ENCODE data around the gene SRGAP3. TPM values are rescaled to one million over a fixed set of nuclear protein-coding genes. Genes with fewer than 3 reads are reported as not detected.

The SRGAP3 gene
- total RNA-seq, 4 donors from 2014 or later = 13.1 to 84.9 (median 27.4) TPM

- peaks cover 3% of the 10 kb centered on the region for H3K4me1 ChIP-seq
- 73% methylated on average over 1 of the region's 1 CpG for WGBS
- H3K4me3 ChIP-seq = no peak overlapping the region
- no peaks in the 10 kb centered on the region for H3K27me3 ChIP-seq
- H3K9me3 ChIP-seq = no peaks in the 10 kb centered on the region
- TF ChIP-seq POLR2AphosphoS5 (IDR thresholded peaks at IDR 0.05) = no peak
- no peak for TF ChIP-seq CTCF (IDR thresholded peaks at IDR 0.05)
- no peak for TF ChIP-seq EP300 (IDR thresholded peaks at IDR 0.05)
- no peak for TF ChIP-seq POLR2A (IDR thresholded peaks at IDR 0.05)
- H3K27ac ChIP-seq = no peak overlapping the region
- H3K36me3 ChIP-seq = no peaks in the 10 kb centered on the region
- no peak for DNase-seq (ENCODE audit: low spot score in 2 of 2)
Observed at GRCh38 chr3:9156604-9157003, 92.8 kb downstream of the SRGAP3 start.

DNA sequence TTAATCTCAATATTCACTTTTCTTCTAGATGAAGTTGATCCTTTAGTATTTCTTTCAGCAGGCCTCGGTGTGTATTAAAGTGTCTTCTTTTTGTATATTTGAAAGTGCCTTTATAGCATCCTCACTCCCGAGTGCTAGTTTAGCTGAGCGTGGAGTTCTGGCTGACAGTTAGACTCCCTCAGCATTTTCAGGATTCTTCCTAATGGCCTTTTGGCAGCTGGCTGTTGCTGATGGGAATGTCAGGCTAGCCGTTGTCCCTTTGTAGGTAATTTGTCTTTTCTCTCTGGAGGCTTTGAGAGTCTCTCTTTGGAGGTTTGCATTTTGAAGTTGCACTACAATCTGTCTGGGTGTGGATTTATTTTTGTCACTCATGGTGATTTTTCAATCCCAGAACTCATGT, 94.4 kb downstream of the SRGAP3 start:
- WGBS = 64% methylated on average over 4 of the region's 4 CpGs
- Histone ChIP-seq H3K4me1 (peaks cover 3% of the 10 kb centered on the region), H3K27ac (no peak overlapping the region), H3K9me3 (no peaks in the 10 kb centered on the region), H3K36me3 (no peaks in the 10 kb centered on the region), H3K27me3 (no peaks in the 10 kb centered on the region), H3K4me3 (no peak overlapping the region)
- no peak for DNase-seq (ENCODE audit: low spot score in 2 of 2)
- TF ChIP-seq CTCF (IDR thresholded peaks at IDR 0.05) (no peak), POLR2AphosphoS5 (IDR thresholded peaks at IDR 0.05) (no peak), POLR2A (IDR thresholded peaks at IDR 0.05) (no peak), EP300 (IDR thresholded peaks at IDR 0.05) (no peak)

GRCh38 chr3:9153904-9154619, 95.4 kb downstream of the SRGAP3 start:
- no peak overlapping the region for H3K27ac ChIP-seq
- H3K36me3 ChIP-seq = no peaks in the 10 kb centered on the region
- H3K27me3 ChIP-seq = no peaks in the 10 kb centered on the region
- peaks cover 3% of the 10 kb centered on the region for H3K4me1 ChIP-seq
- WGBS = 66% methylated on average over 14 of the region's 14 CpGs
- H3K4me3 ChIP-seq = no peak overlapping the region
- DNase-seq (ENCODE audit: low spot score in 2 of 2) = peak; percentile 88 to 91
- no peaks in the 10 kb centered on the region for H3K9me3 ChIP-seq
- TF ChIP-seq POLR2A (IDR thresholded peaks at IDR 0.05) (no peak), EP300 (IDR thresholded peaks at IDR 0.05) (no peak), POLR2AphosphoS5 (IDR thresholded peaks at IDR 0.05) (peak in 1 of 3 donors; percentile 37), CTCF (IDR thresholded peaks at IDR 0.05) (no peak)

DNA sequence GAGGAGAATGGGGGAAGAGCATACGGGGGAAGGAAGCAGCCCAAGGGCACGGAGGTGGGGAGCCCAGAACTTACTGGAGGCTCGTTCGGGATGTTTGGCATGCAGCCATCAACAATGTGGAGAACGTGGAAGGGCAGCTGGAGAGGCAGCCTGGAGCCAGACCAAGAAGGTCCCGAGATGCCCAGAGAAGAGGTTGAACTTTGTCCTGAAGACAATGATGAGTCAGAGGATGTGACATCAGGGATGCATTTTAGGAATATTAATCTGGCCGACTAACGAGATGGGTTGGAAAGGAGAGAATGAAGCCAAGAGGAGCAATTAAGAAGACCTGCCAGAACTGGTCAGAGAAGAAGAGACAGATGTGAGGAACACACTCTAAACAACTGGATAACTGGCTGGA, 98.2 kb downstream of the SRGAP3 start:
- H3K27ac ChIP-seq = no peak overlapping the region
- WGBS = 75% methylated on average over 8 of the region's 8 CpGs

More for the DNA sequence above, 98.2 kb downstream of the SRGAP3 start:
- TF ChIP-seq POLR2AphosphoS5 (IDR thresholded peaks at IDR 0.05) = no peak
- no peak for TF ChIP-seq CTCF (IDR thresholded peaks at IDR 0.05)
- TF ChIP-seq POLR2A (IDR thresholded peaks at IDR 0.05) = no peak
- TF ChIP-seq EP300 (IDR thresholded peaks at IDR 0.05) = no peak
- DNase-seq (ENCODE audit: low spot score in 2 of 2) = no peak
- H3K27me3 ChIP-seq = no peaks in the 10 kb centered on the region
- H3K9me3 ChIP-seq = no peaks in the 10 kb centered on the region
- H3K36me3 ChIP-seq = no peaks in the 10 kb centered on the region
- H3K4me1 ChIP-seq = peaks cover 13% of the 10 kb centered on the region
- no peak overlapping the region for H3K4me3 ChIP-seq
